ENCODE data around the gene ALPI.
A peak's percentile ranks its signal among the peaks of the same experiment; 100 is the strongest.

ALPI gene

GRCh38 chr2:232489516-232490220, 33.7 kb downstream of the ALPI start:
- CTCF ChIA-PET, result interaction anchor here (1.3 kb wide), 1 partner anchor 32 kb away, joined by 3 read pairs; no protein-coding TSS in a partner anchor
- H3K4me3 ChIP-seq (ENCODE audit: low read depth, low read length), result no peak overlapping the region
- H3K27ac ChIP-seq (ENCODE audit: extremely low read depth, low read depth, low read length), result no peak overlapping the region
- no peaks in the 10 kb centered on the region for H3K9me3 ChIP-seq (ENCODE audit: control insufficient read depth, insufficient read depth, low read depth, low read length)
- no peaks in the 10 kb centered on the region for H3K4me1 ChIP-seq (ENCODE audit: control insufficient read depth, insufficient read depth, low read length)
- H3K36me3 ChIP-seq (ENCODE audit: control insufficient read depth in 2 of 2, insufficient read depth in 1 of 2, low read length in 2 of 2), result no peaks in the 10 kb centered on the region
- POLR2A ChIA-PET, result no interaction called here
- no peak for TF ChIP-seq ZBTB17 (tag by site-specific recombination; IDR thresholded peaks at IDR 0.05)
- no peak for TF ChIP-seq ZNF416 (tag by site-specific recombination; IDR thresholded peaks at IDR 0.05)
- no peak for TF ChIP-seq ZSCAN5A (tag by site-specific recombination; IDR thresholded peaks at IDR 0.05)
- no peak for TF ChIP-seq ZNF341 (tag by site-specific recombination; IDR thresholded peaks at IDR 0.05; ENCODE audit: low read depth)
- no peak for TF ChIP-seq ZNF292 (tag by site-specific recombination; IDR thresholded peaks at IDR 0.05; ENCODE audit: borderline replicate concordance, low read depth)
- TF ChIP-seq, protein P1, sequence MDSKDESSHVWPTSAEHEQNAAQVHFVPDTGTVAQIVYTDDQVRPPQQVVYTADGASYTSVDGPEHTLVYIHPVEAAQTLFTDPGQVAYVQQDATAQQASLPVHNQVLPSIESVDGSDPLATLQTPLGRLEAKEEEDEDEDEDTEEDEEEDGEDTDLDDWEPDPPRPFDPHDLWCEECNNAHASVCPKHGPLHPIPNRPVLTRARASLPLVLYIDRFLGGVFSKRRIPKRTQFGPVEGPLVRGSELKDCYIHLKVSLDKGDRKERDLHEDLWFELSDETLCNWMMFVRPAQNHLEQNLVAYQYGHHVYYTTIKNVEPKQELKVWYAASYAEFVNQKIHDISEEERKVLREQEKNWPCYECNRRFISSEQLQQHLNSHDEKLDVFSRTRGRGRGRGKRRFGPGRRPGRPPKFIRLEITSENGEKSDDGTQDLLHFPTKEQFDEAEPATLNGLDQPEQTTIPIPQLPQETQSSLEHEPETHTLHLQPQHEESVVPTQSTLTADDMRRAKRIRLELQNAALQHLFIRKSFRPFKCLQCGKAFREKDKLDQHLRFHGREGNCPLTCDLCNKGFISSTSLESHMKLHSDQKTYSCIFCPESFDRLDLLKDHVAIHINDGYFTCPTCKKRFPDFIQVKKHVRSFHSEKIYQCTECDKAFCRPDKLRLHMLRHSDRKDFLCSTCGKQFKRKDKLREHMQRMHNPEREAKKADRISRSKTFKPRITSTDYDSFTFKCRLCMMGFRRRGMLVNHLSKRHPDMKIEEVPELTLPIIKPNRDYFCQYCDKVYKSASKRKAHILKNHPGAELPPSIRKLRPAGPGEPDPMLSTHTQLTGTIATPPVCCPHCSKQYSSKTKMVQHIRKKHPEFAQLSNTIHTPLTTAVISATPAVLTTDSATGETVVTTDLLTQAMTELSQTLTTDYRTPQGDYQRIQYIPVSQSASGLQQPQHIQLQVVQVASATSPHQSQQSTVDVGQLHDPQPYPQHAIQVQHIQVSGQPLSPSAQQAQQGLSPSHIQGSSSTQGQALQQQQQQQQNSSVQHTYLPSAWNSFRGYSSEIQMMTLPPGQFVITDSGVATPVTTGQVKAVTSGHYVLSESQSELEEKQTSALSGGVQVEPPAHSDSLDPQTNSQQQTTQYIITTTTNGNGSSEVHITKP (tag by site-specific recombination; IDR thresholded peaks at IDR 0.05), result no peak

GRCh38 chr2:232490221-232491138, 34.5 kb downstream of the ALPI start:
- POLR2A ChIA-PET, result no interaction called here
- Histone ChIP-seq H3K4me3 (ENCODE audit: low read depth, low read length) (no peak overlapping the region), H3K36me3 (ENCODE audit: control insufficient read depth in 2 of 2, insufficient read depth in 1 of 2, low read length in 2 of 2) (no peaks in the 10 kb centered on the region), H3K9me3 (ENCODE audit: control insufficient read depth, insufficient read depth, low read depth, low read length) (no peaks in the 10 kb centered on the region), H3K4me1 (ENCODE audit: control insufficient read depth, insufficient read depth, low read length) (no peaks in the 10 kb centered on the region), H3K27ac (ENCODE audit: extremely low read depth, low read depth, low read length) (no peak overlapping the region)
- CTCF ChIA-PET, result interaction anchor here (1.3 kb wide), 2 partner anchors 31 to 46 kb away, joined by 3 read pairs; no protein-coding TSS in a partner anchor
- TF ChIP-seq ZNF777 (tag by site-specific recombination; IDR thresholded peaks at IDR 0.05; ENCODE audit: borderline replicate concordance) (no peak), ZNF639 (tag by site-specific recombination; IDR thresholded peaks at IDR 0.05) (no peak), ZNF501 (tag by site-specific recombination; IDR thresholded peaks at IDR 0.05) (no peak), ZNF214 (tag by site-specific recombination; IDR thresholded peaks at IDR 0.05; ENCODE audit: borderline replicate concordance) (no peak), ZBTB1 (tag by site-specific recombination; IDR thresholded peaks at IDR 0.05) (no peak), ZNF660 (tag by site-specific recombination; IDR thresholded peaks at IDR 0.05) (no peak), MYNN (tag by site-specific recombination; IDR thresholded peaks at IDR 0.05; ENCODE audit: borderline replicate concordance) (no peak), GFI1B (tag by site-specific recombination; IDR thresholded peaks at IDR 0.05) (no peak), ZNF510 (tag by site-specific recombination; IDR thresholded peaks at IDR 0.05; ENCODE audit: insufficient replicate concordance) (no peak), PRDM1 (tag by site-specific recombination; IDR thresholded peaks at IDR 0.05) (no peak), KLF1 (tag by site-specific recombination; IDR thresholded peaks at IDR 0.05) (peak; percentile 85), ZNF394 (tag by site-specific recombination; IDR thresholded peaks at IDR 0.05; ENCODE audit: borderline replicate concordance) (no peak), ZNF292 (tag by site-specific recombination; IDR thresholded peaks at IDR 0.05; ENCODE audit: borderline replicate concordance, low read depth) (no peak), KLF9 (tag by site-specific recombination; IDR thresholded peaks at IDR 0.05; ENCODE audit: low read depth) (no peak), ZNF791 (tag by site-specific recombination; IDR thresholded peaks at IDR 0.05) (no peak), ZFHX2 (tag by site-specific recombination; conservative IDR thresholded peaks at IDR 0.05) (peak; percentile 61), EGR2 (tag by site-specific recombination; IDR thresholded peaks at IDR 0.05; ENCODE audit: low read depth) (peak; percentile 65)
- TF ChIP-seq, protein P1 (tag by site-specific recombination; IDR thresholded peaks at IDR 0.05), result peak; percentile 66; the same call in 1 of the 2 replicates
